ENCODE measurements around the gene PLA2G2C.
"Not testable (repeated sequence)": the region's sequence is repeated elsewhere in the genome, so short reads cannot be mapped to it uniquely, and the experiment has no call there.

Gene PLA2G2C

GRCh38 chr1:20185834-20186782, at the start of gene PLA2G2C, which contains the start of gene UBXN10:
TSS of gene PLA2G2C (minus strand) at chr1:20186518. CDS start at chr1:20177363, 9,155 bp downstream.
TSS of gene UBXN10 (plus strand) at chr1:20186096. CDS start at chr1:20190562, 4,466 bp downstream.
- DNase-seq = peak in 3 of 4 experiments; percentile 7 to 36 (median 12)

- no peak for DNase-seq
Observed at GRCh38 chr1:20234788-20235535, 48.6 kb upstream of the PLA2G2C start.

GRCh38 chr1:20233866-20234265, 47.5 kb upstream of the PLA2G2C start:
- no peak for DNase-seq

GRCh38 chr1:20233394-20233793, 47.1 kb upstream of the PLA2G2C start:
- DNase-seq = no peak

GRCh38 chr1:20232564-20232963, 46.2 kb upstream of the PLA2G2C start:
- not testable (repeated sequence) for DNase-seq

GRCh38 chr1:20229171-20229570, 42.9 kb upstream of the PLA2G2C start:
- DNase-seq = no peak

GRCh38 chr1:20228314-20228825, 42.1 kb upstream of the PLA2G2C start:
- no peak for DNase-seq

GRCh38 chr1:20227704-20228103, 41.4 kb upstream of the PLA2G2C start:
- no peak for DNase-seq

- DNase-seq = no peak
Observed at GRCh38 chr1:20224546-20224945, 38.2 kb upstream of the PLA2G2C start.

- DNase-seq = no peak
Observed at GRCh38 chr1:20223551-20224419, 37.5 kb upstream of the PLA2G2C start.

- no peak for DNase-seq
Observed at GRCh38 chr1:20223106-20223505, 36.8 kb upstream of the PLA2G2C start.

- DNase-seq = no peak
Observed at GRCh38 chr1:20220036-20220435, 33.7 kb upstream of the PLA2G2C start.

- DNase-seq = not testable (repeated sequence)
Observed at GRCh38 chr1:20219053-20219452, 32.7 kb upstream of the PLA2G2C start.

GRCh38 chr1:20216574-20216973, 30.3 kb upstream of the PLA2G2C start:
- DNase-seq = no peak

GRCh38 chr1:20215716-20216115, 29.4 kb upstream of the PLA2G2C start:
- DNase-seq = no peak

GRCh38 chr1:20212685-20213331, 26.5 kb upstream of the PLA2G2C start:
- DNase-seq = peak in 3 of 4 experiments; percentile 9 to 16 (median 12)

GRCh38 chr1:20212085-20212684, 25.9 kb upstream of the PLA2G2C start:
- no peak for DNase-seq

- DNase-seq = no peak
Observed at GRCh38 chr1:20211511-20211931, 25.2 kb upstream of the PLA2G2C start.

- no peak for DNase-seq
Observed at GRCh38 chr1:20210736-20211460, 24.6 kb upstream of the PLA2G2C start.

GRCh38 chr1:20209471-20209870, 23.2 kb upstream of the PLA2G2C start:
- DNase-seq = no peak

GRCh38 chr1:20207546-20207945, 21.2 kb upstream of the PLA2G2C start:
- DNase-seq = no peak

Measured in activated naive CD4-positive, alpha-beta T cell (primary cell).